Endothelial cell of umbilical vein (primary cell): ENCODE data around the gene TSPYL2. TPM values are rescaled to one million over a fixed set of nuclear protein-coding genes. Genes with fewer than 3 reads are reported as not detected.

ENCODE experiments used
- BruUV-seq: library from RNA; stranded (reverse); fragments of 400-500 nt; replicated peaks from 2 replicates; lab custom pipeline; 2021; lab: Mats Ljungman, UMichigan
- CTCF ChIA-PET: fragments of 300-600, 350-600 bp; sonication (Branson Sonifier 250); formaldehyde crosslinking; loops from one replicate; lab custom pipeline; 2021; ENCODE audit warnings: antibody characterized with exemption, inconsistent platforms; lab: Charles Lee
- POLR2A ChIA-PET: fragments of 300-600, 350-600 bp; sonication (Branson Sonifier 250); formaldehyde crosslinking; loops from one replicate; lab custom pipeline; 2021; ENCODE audit warnings: antibody characterized with exemption, inconsistent platforms; lab: Charles Lee
- DNase-seq: peaks from one replicate; pipeline ENCODE4 v3.0.0-alpha.2; 2011; ENCODE audit warnings: low read depth, low spot score
- FAIRE-seq: peaks from 2 replicates; lab custom pipeline; 2011; peaks lifted over from hg19 to GRCh38; lab: Jason Lieb, UNC
- H2AFZ ChIP-seq: 2 replicates; pipeline ENCODE4 v1.6.0; 2012; ENCODE audit warnings: low read depth, low read length, control low read depth, inconsistent platforms
- H3K27ac ChIP-seq: 2 replicates; pipeline ENCODE4 v1.5.1; 2011; ENCODE audit warnings: low read depth, mild to moderate bottlenecking, control low read depth, low read length, moderate library complexity; ENCODE audit not compliant: insufficient read depth
- H3K27me3 ChIP-seq, 2 experiments: 2 replicates each; pipeline versions ENCODE4 v1.6.0 to v1.6.1; 2011; ENCODE audit warnings: low read length in 2 of 2, mixed read lengths in 1 of 2; ENCODE audit not compliant: control insufficient read depth in 2 of 2, insufficient read depth in 2 of 2
- H3K36me3 ChIP-seq, 2 experiments: 2 replicates in 1 of 2; 3 replicates in 1 of 2; pipeline ENCODE4 v1.5.1; 2011; ENCODE audit warnings: low read length in 2 of 2, mild to moderate bottlenecking in 1 of 2, moderate library complexity in 1 of 2; ENCODE audit not compliant: control insufficient read depth in 2 of 2, insufficient read depth in 2 of 2; ENCODE audit errors: extremely low read depth in 1 of 2
- H3K4me1 ChIP-seq: 3 replicates; pipeline ENCODE4 v1.5.1; 2011; ENCODE audit warnings: mild to moderate bottlenecking, low read length; ENCODE audit not compliant: control insufficient read depth, insufficient read depth; ENCODE audit errors: extremely low read depth
- H3K4me2 ChIP-seq: 2 replicates; pipeline ENCODE4 v1.6.1; 2011; ENCODE audit warnings: low read length, control low read depth, mixed read lengths; ENCODE audit not compliant: insufficient read depth
- H3K4me3 ChIP-seq, 3 experiments: fragments of 200-600 bp in 1 of 3; sonication (generic), shearing (Covaris generic) in 1 of 3; replicated peaks in 1 of 3; 2 replicates each; pipeline ENCODE4 v1.5.1; 2011 to 2016; ENCODE audit warnings: control low read depth in 3 of 3, low read length in 3 of 3, mild to moderate bottlenecking in 2 of 3, inconsistent platforms in 1 of 3, low read depth in 1 of 3, moderate library complexity in 1 of 3; ENCODE audit not compliant: insufficient read depth in 1 of 3
- H3K79me2 ChIP-seq: 2 replicates; pipeline ENCODE4 v1.6.0; 2012; ENCODE audit warnings: low read length, inconsistent platforms; ENCODE audit not compliant: control insufficient read depth, insufficient read depth
- H3K9ac ChIP-seq: replicated peaks from 2 replicates; pipeline ENCODE3; 2011; ENCODE audit warnings: low read length, control low read depth; ENCODE audit not compliant: insufficient read depth; ENCODE audit errors: extremely low read depth
- H3K9me1 ChIP-seq: replicated peaks from 3 replicates; pipeline ENCODE4 v1.6.0; 2011; ENCODE audit warnings: mild to moderate bottlenecking, low read length; ENCODE audit not compliant: control insufficient read depth, insufficient read depth; ENCODE audit errors: extremely low read depth
- H3K9me3 ChIP-seq: replicated peaks from 2 replicates; pipeline ENCODE4 v1.5.1; 2012; ENCODE audit warnings: low read length, inconsistent platforms; ENCODE audit not compliant: control insufficient read depth, insufficient read depth
- H4K20me1 ChIP-seq: replicated peaks from 2 replicates; pipeline ENCODE3; 2011; ENCODE audit warnings: mild to moderate bottlenecking, low read length; ENCODE audit not compliant: control insufficient read depth, insufficient read depth; ENCODE audit errors: extremely low read depth
- EZH2 ChIP-seq: IDR thresholded peaks from 2 replicates; pipeline ENCODE4 v1.6.1; 2012; ENCODE audit warnings: borderline replicate concordance, low read depth, mild to moderate bottlenecking, moderate library complexity, low read length, inconsistent platforms; ENCODE audit not compliant: severe bottlenecking
- GATA2 ChIP-seq: IDR thresholded peaks from 2 replicates; pipeline ENCODE4 v1.7.0; 2011; ENCODE audit warnings: low read depth, mild to moderate bottlenecking, moderate library complexity, mixed read lengths, low read length; ENCODE audit not compliant: insufficient read length, insufficient read depth
- JUN ChIP-seq: IDR thresholded peaks from 2 replicates; pipeline ENCODE4 v1.6.1; 2011; ENCODE audit warnings: borderline replicate concordance, low read depth; ENCODE audit not compliant: insufficient read length, insufficient read depth
- MAX ChIP-seq: IDR thresholded peaks from 2 replicates; pipeline ENCODE4 v1.6.1; 2011; ENCODE audit not compliant: insufficient read depth, insufficient read length
- MYC ChIP-seq: IDR thresholded peaks from one replicate; pipeline ENCODE4 v1.6.1; 2011; ENCODE audit warnings: mild to moderate bottlenecking, low read depth, low read length
- POLR2AphosphoS5 ChIP-seq: IDR thresholded peaks from 2 replicates; pipeline ENCODE4 v1.6.1; 2012; ENCODE audit warnings: low read depth, mild to moderate bottlenecking, control low read depth, low read length, moderate library complexity; ENCODE audit not compliant: insufficient read depth
- dilution Hi-C: fragments of 300-500 bp; cut with MboI; formaldehyde crosslinking; loops from one replicate; pipeline ENCODE4 v1.15.0; 2019; ENCODE audit warnings: low sequenced_read_pairs; ENCODE audit not compliant: extremely low pct_ligation_motif_present
- intact Hi-C: fragments of 100-400 bp; cut with micrococcal nuclease; formaldehyde crosslinking; loops from one replicate; pipeline ENCODE4 v1.10.0; 2022
- polyA plus RNA-seq, 4 experiments: library from polyadenylated mRNA; depleted of rRNA in 3 of 4; stranded (reverse) in 3 of 4; unstranded in 1 of 4; fragments of >200 nt; gene quantifications; 2 replicates each; pipeline versions ENCODE4 v1.2.1 to v1.2.3, GENCODE V29; 2011 to 2012; ENCODE audit warnings: missing spikeins in 1 of 4
- total RNA-seq: library from RNA; stranded (reverse); gene quantifications from 2 replicates; pipeline ENCODE4 v1.2.3, GENCODE V29; 2021

The TSPYL2 gene
- total and polyA plus RNA-seq, 2 donors (not counting 3 experiments of a cell fraction or from before 2014, with no cell fraction given), result 17.3 to 17.8 TPM

DNA sequence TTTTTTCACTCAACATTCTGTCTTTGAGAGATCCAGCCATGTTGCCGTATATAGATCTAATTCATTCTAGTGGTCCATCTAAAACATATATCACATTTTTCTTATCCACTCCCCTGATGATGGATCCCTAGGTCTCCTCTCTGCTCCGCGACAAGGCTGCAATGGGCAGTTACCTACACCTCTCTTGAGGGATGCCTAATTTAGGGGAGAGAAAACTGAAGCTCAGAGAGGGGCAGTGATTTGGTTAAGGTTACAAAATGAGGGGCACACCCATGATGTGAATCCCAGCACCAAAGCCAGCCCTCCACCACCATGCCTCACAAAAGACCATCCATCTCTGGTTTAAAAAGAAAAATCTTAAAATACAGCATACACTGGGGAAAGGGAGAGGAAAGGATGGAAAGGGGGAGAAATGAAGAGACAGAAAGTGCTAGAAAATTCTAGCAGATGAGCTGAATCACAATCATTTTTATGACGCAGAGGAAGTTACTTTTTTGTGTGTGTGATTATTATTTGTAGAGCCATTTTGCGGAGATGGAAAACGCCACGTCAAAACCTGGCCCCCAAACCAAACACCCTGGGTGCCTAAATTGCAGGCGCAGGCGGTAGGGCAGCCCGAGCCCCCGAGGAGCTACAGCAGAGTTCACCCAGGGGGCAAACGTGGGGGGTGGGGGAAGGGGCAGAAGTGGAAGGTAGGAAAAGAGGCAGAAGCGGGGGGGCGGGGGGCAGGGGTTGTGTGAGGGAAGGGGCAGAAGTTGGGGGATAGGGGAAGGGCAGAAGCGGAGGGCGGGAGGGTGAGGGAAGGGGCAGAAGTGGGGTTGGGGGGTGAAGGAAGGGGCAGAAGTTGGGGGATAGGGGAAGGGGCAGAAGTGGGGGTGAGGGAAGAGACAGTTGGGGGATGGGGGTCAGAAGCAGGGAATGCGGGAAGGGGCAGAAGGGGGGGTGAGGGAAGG, 1.3 kb upstream of the TSPYL2 start:
- DNase-seq (peak; percentile 12), FAIRE-seq (peak; percentile 67)
- H3K4me3 ChIP-seq, result peak overlapping the region in 1 of 3 experiments; percentile 29
- no peak overlapping the region for H2AFZ ChIP-seq
- peak overlapping the region; percentile 26 for H3K4me2 ChIP-seq
- peaks cover 10% of the 10 kb centered on the region for H3K79me2 ChIP-seq
- intact Hi-C loops, result no loop called here
- H3K9me1 ChIP-seq, result no peaks in the 10 kb centered on the region
- no peaks in the 10 kb centered on the region for H4K20me1 ChIP-seq
- TF ChIP-seq JUN (no peak), MYC (no peak), EZH2 (no peak), GATA2 (no peak), MAX (no peak), POLR2AphosphoS5 (no peak)
- H3K9ac ChIP-seq, result no peak overlapping the region
- BruUV-seq, result no TSS peak
- H3K27ac ChIP-seq, result peak overlapping the region; percentile 38
- no peaks in the 10 kb centered on the region for H3K27me3 ChIP-seq
- peaks cover 5% of the 10 kb centered on the region for H3K4me1 ChIP-seq
- dilution Hi-C loops, result no loop called here
- H3K9me3 ChIP-seq, result no peaks in the 10 kb centered on the region
- ChIA-PET CTCF (no interaction called here), POLR2A (interaction anchor here (1.4 kb wide), 1 partner anchor 16 kb away, joined by 3 read pairs; no protein-coding TSS in a partner anchor)
- H3K36me3 ChIP-seq, result peaks cover 0 to 12% of the 10 kb centered on the region in 2 experiments
